K562 (cell line): ENCODE measurements around the gene CDK5RAP3. TPM values are rescaled to one million over a fixed set of nuclear protein-coding genes. Genes with fewer than 3 reads are reported as not detected.

ENCODE experiments used
- ARID1B ChIP-seq: fragments of 450-650 bp; IDR thresholded peaks from 2 replicates; pipeline ENCODE4 v1.6.1; 2016; ENCODE audit warnings: antibody characterized with exemption, mild to moderate bottlenecking, inconsistent platforms
- ATF7 ChIP-seq: fragments of 450-650 bp; IDR thresholded peaks from 2 replicates; pipeline ENCODE4 v1.7.1; 2014; ENCODE audit warnings: mild to moderate bottlenecking, moderate library complexity
- CBFA2T3 ChIP-seq: fragments of 450-650 bp; IDR thresholded peaks from 2 replicates; pipeline ENCODE4 v1.6.1; 2017
- CREB3L1 ChIP-seq: fragments of 450-650 bp; IDR thresholded peaks from 2 replicates; pipeline ENCODE4 v1.6.1; 2014; ENCODE audit warnings: low read depth, mild to moderate bottlenecking, moderate library complexity, borderline replicate concordance
- CREM ChIP-seq: IDR thresholded peaks from 2 replicates; pipeline ENCODE4 v1.6.1; 2014; ENCODE audit warnings: antibody characterized with exemption, low read depth
- DPF2 ChIP-seq: fragments of 450-650 bp; IDR thresholded peaks from 2 replicates; pipeline ENCODE4 v1.6.1; 2016
- FOXM1 ChIP-seq, 2 experiments: fragments of 450-650 bp in 1 of 2; sonication (generic) in 1 of 2; formaldehyde crosslinking in 1 of 2; IDR thresholded peaks; 2 replicates each; pipeline versions ENCODE4 v1.6.1 to v1.9.0; 2017 to 2022; ENCODE audit warnings: low read depth in 2 of 2, mild to moderate bottlenecking in 2 of 2, missing genetic modification reagents in 1 of 2, moderate library complexity in 1 of 2
- HES1 ChIP-seq: fragments of 450-650 bp; IDR thresholded peaks from 2 replicates; pipeline ENCODE4 v1.6.1; 2016; ENCODE audit warnings: low read depth, mild to moderate bottlenecking, moderate library complexity
- MIER1 ChIP-seq: fragments of 450-650 bp; IDR thresholded peaks from 2 replicates; pipeline ENCODE4 v1.6.1; 2016; ENCODE audit warnings: antibody characterized with exemption, mild to moderate bottlenecking, low read depth
- MTA2 ChIP-seq: fragments of 450-650 bp; IDR thresholded peaks from 2 replicates; pipeline ENCODE4 v1.6.1; 2016; ENCODE audit warnings: low read depth
- MTF1 ChIP-seq: fragments of 250-450 bp; sonication (Bioruptor Pico); IDR thresholded peaks from 2 replicates; pipeline ENCODE4 v1.9.0; 2021; ENCODE audit warnings: moderate library complexity, mild to moderate bottlenecking, inconsistent platforms, borderline replicate concordance
- PTBP1 ChIP-seq: fragments of 200-400 bp; formaldehyde crosslinking; IDR thresholded peaks from 2 replicates; pipeline ENCODE4 v1.6.1; 2017; ENCODE audit warnings: low read depth, low read length
- SMAD4 ChIP-seq: fragments of 250-450 bp; sonication (Bioruptor Pico); conservative IDR thresholded peaks from 2 replicates; pipeline ENCODE4 v1.8.0; 2021; ENCODE audit warnings: inconsistent platforms, mild to moderate bottlenecking, moderate library complexity
- SMARCA4 ChIP-seq: fragments of 450-650 bp; IDR thresholded peaks from 2 replicates; pipeline ENCODE4 v1.6.1; 2016
- SMARCA5 ChIP-seq: fragments of 450-650 bp; IDR thresholded peaks from 2 replicates; pipeline ENCODE4 v1.6.1; 2016
- SNRNP70 ChIP-seq: fragments of 200-400 bp; formaldehyde crosslinking; optimal IDR thresholded peaks from 2 replicates; pipeline ENCODE3; 2017; ENCODE audit warnings: low read depth, low read length
- TBP ChIP-seq: optimal IDR thresholded peaks from 2 replicates; pipeline ENCODE3; 2011; ENCODE audit warnings: low read depth, low read length, improper control_type of control experiment
- XRCC3 ChIP-seq: fragments of 450-650 bp; IDR thresholded peaks from 2 replicates; pipeline ENCODE4 v1.6.1; 2017; ENCODE audit warnings: mild to moderate bottlenecking, moderate library complexity
- polyA plus RNA-seq, 8 experiments: library from polyadenylated mRNA; depleted of rRNA in 4 of 8; stranded (reverse) in 5 of 8; unstranded in 3 of 8; fragments of >200 nt; fragmentation: Nextera tagmentation in 2 of 8; fragmentation: Illumina TruSeq in 1 of 8; extraction: Ambion mirVana in 2 of 8; extraction: Trizol in 1 of 8; gene quantifications; 2 replicates each; pipeline versions ENCODE4 v1.2.1 to v1.2.3, GENCODE V29; 2011 to 2014; ENCODE audit warnings: inconsistent platforms in 1 of 8, missing spikeins in 1 of 8
- total RNA-seq, 7 experiments: library from RNA; depleted of rRNA in 6 of 7; stranded (reverse); fragments of >200 nt in 6 of 7; fragmentation: Illumina TruSeq in 2 of 7; extraction: Trizol in 2 of 7; gene quantifications; 2 replicates each; pipeline versions ENCODE4 v1.2.1 to v1.2.3, GENCODE V29; 2011 to 2021; ENCODE audit warnings: low replicate concordance in 1 of 7
- TF ChIP-seq, protein P1 (sequence below): sonication (generic); formaldehyde crosslinking; IDR thresholded peaks from 2 replicates; pipeline ENCODE4 v1.8.0; 2023; ENCODE audit warnings: mild to moderate bottlenecking, missing genetic modification reagents
- TF ChIP-seq, protein P2 (sequence below): IDR thresholded peaks from 2 replicates; pipeline ENCODE4 v1.6.1; 2012; ENCODE audit warnings: low read depth, low read length, improper control_type of control experiment, borderline replicate concordance

CDK5RAP3 gene
- total and polyA plus RNA-seq, 9 of the 15 experiments (the other 6 are each of a cell fraction or from before 2014, with no cell fraction given), result 44.2 to 202 (median 91.5) TPM

DNA sequence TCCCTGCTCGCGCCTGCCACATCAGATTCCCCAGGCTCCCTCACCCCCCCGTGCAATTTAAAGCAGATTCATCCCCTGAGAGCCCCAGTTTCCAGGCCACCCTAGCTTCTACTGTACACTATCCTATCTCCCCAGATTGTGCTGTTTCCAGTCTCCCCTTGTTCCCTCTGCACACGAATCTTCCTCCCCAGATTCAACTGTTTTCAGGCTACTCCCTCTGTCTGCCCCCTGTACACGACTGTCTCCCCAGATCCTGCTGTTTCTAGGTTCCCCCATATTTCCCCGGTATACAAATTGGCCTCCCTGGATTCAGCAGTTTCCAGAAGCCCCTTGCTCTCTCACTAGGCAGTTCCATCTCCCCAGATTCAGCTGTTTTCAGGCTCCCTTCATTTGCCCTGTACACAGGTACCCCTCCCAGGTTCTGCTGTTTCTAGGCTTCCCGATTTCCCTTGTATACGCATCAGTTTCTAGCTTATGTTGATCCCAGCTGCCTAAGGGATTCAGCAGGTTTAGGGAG, 43.7 kb downstream of the CDK5RAP3 start (continued):
- no peak for TF ChIP-seq SNRNP70
- TF ChIP-seq SMAD4 (CRISPR knock-in tag), result 0 out of 2 replicates have a peak, but pooled peaks have one; percentile 22
- TF ChIP-seq CREB3L1, result 0 out of 2 replicates have a peak, but pooled peaks have one; percentile 31
- TF ChIP-seq, protein P1, sequence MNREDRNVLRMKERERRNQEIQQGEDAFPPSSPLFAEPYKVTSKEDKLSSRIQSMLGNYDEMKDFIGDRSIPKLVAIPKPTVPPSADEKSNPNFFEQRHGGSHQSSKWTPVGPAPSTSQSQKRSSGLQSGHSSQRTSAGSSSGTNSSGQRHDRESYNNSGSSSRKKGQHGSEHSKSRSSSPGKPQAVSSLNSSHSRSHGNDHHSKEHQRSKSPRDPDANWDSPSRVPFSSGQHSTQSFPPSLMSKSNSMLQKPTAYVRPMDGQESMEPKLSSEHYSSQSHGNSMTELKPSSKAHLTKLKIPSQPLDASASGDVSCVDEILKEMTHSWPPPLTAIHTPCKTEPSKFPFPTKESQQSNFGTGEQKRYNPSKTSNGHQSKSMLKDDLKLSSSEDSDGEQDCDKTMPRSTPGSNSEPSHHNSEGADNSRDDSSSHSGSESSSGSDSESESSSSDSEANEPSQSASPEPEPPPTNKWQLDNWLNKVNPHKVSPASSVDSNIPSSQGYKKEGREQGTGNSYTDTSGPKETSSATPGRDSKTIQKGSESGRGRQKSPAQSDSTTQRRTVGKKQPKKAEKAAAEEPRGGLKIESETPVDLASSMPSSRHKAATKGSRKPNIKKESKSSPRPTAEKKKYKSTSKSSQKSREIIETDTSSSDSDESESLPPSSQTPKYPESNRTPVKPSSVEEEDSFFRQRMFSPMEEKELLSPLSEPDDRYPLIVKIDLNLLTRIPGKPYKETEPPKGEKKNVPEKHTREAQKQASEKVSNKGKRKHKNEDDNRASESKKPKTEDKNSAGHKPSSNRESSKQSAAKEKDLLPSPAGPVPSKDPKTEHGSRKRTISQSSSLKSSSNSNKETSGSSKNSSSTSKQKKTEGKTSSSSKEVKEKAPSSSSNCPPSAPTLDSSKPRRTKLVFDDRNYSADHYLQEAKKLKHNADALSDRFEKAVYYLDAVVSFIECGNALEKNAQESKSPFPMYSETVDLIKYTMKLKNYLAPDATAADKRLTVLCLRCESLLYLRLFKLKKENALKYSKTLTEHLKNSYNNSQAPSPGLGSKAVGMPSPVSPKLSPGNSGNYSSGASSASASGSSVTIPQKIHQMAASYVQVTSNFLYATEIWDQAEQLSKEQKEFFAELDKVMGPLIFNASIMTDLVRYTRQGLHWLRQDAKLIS, result 0 out of 2 replicates have a peak, but pooled peaks have one; percentile 46
- TF ChIP-seq CBFA2T3, result peak; percentile 30; the same call in 1 of the 2 replicates
- peak; percentile 20; the same call in 1 of the 2 replicates for TF ChIP-seq CREM
- TF ChIP-seq SMARCA5, result peak; percentile 99
- TF ChIP-seq, protein P2, sequence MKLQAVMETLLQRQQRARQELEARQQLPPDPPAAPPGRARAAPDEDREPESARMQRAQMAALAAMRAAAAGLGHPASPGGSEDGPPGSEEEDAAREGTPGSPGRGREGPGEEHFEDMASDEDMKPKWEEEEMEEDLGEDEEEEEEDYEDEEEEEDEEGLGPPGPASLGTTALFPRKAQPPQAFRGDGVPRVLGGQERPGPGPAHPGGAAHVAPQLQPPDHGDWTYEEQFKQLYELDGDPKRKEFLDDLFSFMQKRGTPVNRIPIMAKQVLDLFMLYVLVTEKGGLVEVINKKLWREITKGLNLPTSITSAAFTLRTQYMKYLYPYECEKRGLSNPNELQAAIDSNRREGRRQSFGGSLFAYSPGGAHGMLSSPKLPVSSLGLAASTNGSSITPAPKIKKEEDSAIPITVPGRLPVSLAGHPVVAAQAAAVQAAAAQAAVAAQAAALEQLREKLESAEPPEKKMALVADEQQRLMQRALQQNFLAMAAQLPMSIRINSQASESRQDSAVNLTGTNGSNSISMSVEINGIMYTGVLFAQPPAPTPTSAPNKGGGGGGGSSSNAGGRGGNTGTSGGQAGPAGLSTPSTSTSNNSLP, result 0 out of 2 replicates have a peak, but pooled peaks have one; percentile 21
- peak; percentile 43; the same call in 1 of the 2 replicates for TF ChIP-seq FOXM1 (IDR thresholded peaks at IDR 0.05; ENCODE audit: low read depth)
- no peak for TF ChIP-seq FOXM1 (CRISPR knock-in tag; IDR thresholded peaks at IDR 0.05; ENCODE audit: low read depth)
- peak; percentile 46; the same call in 1 of the 2 replicates for TF ChIP-seq ATF7
- no peak for TF ChIP-seq MTA2
- peak; percentile 100 for TF ChIP-seq PTBP1
- TF ChIP-seq SMARCA4, result peak; percentile 28; the same call in 1 of the 2 replicates
- TF ChIP-seq MIER1, result peak; percentile 100
- TF ChIP-seq TBP, result peak; percentile 10
- TF ChIP-seq XRCC3, result no peak
- TF ChIP-seq DPF2, result peak; percentile 38; the same call in 1 of the 2 replicates
- TF ChIP-seq HES1, result 0 out of 2 replicates have a peak, but pooled peaks have one; percentile 14
- 0 out of 2 replicates have a peak, but pooled peaks have one; percentile 21 for TF ChIP-seq ARID1B
- TF ChIP-seq MTF1 (CRISPR knock-in tag), result peak; percentile 86; the same call in 1 of the 2 replicates
